HG02840 (cell line): Measurements from ENCODE around the gene RAB32.

ENCODE experiments used
- ATAC-seq: cut with Tn5 transposase; IDR thresholded peaks from one replicate; pipeline ENCODE4 v1.9.1; 2021; ENCODE audit warnings: mild to moderate bottlenecking, moderate library complexity, moderate number of reproducible peaks; ENCODE audit not compliant: unreplicated experiment, low FRiP score

The RAB32 gene

DNA sequence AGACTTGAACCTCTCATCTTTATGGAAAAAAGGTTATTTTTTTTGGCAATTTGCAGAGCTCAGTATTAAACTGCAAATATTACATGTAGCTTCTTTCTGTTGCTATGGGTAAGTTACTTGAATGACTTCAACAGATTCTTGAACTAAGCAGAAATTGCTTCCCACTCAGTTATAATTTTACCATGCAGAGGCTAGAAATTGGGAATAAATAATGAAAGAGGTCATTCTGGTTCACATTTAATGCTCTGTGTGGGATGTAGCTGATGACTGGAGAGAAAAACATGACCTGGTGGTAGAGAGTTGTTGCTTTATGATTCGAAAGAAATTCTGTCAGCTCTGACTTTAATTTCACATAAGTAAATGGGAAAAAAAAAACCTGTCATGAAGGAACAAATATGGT is 38.3 kb downstream of the RAB32 start:
- ATAC-seq = no peak

DNA sequence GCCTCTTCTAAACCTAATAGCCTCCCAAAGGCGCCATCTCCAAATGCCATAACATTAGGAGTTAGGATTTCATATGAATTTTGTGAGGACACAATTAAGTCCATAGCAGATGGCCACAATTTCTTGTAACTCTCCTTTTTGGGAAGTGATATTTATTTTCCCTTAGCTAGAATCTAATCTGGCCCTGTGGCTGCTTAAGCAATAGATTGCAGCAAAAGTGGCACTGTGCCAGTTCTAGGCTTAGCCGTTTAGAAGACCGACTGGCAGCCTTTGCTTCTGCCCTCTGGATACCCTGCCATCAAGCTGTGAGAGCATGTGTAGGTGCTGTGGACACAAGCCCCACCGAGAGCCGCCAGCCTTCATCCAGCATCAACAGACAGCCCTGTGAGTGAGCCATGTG is 39.2 kb downstream of the RAB32 start:
- no peak for ATAC-seq

DNA sequence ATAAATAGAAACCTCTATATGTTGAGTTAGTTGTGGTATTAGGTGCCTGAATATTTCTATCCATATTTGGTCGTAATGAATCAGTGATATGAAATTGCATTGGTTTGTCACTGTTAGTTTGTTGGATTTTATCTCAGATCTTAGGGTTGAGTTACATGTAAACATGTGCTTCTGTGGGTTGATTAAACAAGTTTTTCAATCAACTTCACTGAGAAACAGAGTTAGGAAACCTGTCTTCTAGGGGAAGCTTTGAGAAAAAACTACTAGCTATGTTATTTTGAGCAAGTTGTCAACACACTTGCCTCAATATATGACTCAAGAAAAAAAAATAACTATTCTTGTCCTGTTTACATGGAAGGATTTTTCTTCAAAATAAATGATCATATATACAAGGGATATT is 40.3 kb downstream of the RAB32 start:
- ATAC-seq = no peak

DNA sequence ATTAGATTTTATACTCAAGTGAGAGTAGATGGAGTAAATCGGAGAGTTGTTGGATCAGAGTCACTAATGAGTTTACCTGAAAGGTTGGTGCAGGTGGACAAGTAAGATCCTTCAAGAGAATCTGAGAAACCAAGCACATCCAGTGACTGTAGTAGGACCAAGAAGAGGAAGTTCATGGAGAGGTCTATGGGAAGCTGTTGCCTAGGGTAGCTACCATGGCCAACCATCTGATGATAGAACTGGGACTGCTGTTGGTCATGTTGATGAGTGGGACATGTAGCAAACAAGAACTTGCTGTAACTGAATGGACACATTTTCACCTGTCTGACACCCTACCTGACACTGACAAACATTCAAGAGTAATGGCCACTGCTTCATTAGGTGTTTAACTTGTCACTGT is 43.8 kb downstream of the RAB32 start:
- ATAC-seq = no peak

DNA sequence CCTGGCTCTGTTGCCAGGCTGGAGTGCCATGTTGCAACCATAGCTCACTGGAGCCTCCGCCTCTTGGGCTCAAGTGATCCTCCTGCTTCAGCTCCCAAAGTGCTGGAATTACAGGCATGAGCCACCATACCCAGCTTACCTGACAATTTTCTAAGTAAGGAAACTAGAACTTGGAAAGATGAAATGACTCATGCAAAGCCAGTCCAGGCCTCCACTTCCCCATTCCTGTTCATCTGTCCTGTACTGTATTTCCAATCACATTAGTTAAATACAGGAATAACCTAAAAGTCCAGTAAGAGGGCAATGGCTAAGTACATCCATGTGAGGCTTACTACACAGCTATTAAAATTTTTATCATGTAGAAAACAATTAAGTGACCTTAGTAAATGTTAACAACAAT is 46.9 kb downstream of the RAB32 start:
- no peak for ATAC-seq

DNA sequence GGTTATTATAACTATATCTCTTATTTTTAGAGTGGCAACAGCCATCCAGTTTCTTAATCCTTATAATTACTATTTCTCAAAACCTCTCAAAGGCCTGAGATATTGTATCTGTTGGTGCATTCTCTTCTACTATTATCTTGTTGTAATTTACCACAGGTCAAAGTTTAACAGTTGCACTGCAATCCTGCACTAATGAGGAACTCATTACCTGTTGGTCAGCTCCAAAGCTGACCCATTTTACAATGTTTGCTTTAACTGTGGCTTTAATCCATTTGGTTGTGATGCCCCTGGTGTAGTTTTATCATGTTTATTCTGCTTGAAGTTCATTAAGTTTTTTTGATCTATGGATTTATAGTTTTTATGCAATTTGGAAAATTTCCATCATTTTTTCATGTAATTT is 48.8 kb downstream of the RAB32 start:
- no peak for ATAC-seq

DNA sequence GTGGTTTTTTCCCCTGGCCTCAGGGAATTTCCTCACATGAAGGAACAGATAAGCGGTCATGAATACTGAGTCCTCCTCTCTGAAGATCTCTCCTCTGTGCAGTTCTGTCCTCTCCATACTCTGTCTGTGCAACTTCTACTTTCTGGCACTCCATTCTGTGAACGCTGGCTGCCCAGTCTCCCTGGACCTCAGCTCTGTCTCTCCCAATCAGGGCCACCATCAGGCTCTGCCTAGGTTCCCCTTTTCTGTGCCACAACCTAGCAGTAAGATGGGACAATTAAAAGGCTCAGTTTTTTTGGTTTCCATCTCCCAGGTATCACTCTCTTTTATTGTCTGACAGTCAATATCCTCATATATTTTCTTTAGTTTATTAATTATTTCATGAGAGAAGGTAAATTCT is 50.4 kb downstream of the RAB32 start:
- ATAC-seq = no peak

DNA sequence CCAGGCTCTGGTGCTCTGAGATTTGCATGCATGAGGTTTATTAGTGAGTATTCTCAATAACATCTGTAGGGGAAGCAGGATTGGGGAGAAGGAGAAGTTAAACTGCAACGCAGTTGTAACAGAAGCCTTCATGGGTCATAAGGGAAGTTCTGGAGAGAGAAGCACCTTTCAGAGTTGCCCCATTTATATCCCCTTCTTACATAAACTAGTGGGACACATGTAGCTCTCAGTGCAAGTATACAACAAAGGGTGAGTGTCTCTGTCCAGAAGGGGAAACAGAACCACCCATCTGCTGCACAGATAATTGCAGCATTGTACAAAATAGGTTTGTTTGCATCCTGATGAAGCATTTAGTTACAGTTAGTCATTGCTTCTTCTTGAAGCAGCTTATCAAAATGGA is 50.9 kb downstream of the RAB32 start:
- ATAC-seq = no peak

DNA sequence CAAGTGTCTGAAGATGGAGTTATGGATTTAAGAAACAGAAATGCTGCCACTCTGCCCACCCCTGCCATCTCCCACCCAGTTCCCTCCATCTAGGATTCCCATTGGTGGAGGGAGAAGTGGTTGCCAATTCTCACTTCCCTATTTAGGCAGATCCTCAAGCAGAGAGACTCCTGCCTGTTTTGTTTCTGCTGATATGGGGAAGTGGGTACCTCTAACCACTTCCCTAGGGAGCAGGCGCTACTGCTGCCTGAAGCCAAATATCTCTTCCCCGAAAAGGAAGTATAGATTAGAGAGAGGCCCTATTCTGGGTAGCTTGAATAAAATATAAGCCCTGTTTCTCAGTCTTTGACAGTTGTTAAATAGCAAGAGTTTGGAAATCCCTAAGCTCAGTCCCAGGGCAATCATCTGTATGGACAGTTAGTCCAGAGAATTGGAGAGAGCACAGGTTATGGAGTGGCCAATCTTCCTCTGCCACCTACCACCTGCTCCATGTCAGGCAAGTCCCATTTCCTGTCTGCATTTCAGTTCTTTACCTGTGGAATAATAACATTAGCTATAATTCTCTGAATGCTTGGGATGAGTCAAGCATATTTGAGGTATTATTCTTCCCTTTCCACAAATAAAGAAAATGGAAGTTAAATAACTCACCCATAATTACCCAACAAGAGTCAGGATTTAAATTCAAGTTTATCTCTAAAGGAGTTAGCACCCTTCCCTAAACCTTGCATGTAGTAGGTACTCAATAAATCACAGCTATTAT is 52.5 kb downstream of the RAB32 start:
- no peak for ATAC-seq

DNA sequence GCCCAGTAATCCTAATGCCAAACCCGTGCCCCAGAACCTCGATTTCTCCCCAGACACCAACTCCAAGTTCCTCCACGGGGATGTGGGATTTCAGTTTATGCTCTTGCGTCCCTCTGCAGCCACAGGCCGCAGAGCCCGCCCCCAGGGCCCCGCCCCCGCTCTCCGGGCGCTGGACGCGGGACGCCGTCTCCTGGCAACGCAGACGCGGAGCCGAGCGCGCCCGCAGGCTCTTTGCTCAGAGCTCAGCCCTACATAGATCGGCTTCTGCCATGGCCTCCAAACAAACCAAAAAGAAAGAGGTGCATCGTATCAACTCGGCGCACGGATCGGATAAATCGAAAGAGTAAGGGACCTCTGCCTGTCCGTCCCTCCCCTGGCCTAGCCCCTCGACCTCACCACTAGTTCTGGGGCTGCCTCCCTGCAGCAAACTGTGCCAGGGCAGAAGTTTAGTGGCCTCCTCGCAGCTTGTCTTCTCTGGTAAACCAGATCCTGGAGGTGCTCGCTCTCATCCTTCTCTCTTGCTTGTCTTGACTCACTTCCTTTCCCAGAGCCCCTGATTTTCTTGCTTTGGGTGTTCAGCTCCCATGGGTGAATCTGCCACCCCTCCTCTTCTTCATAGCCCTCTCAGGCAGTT is 55.3 kb downstream of the RAB32 start, which contains the start of gene ADGB:
TSS of gene ADGB (plus strand) at position 201 of the 634 bp plus-strand sequence. CDS start at position 270, 69 bp downstream.
- ATAC-seq = no peak

DNA sequence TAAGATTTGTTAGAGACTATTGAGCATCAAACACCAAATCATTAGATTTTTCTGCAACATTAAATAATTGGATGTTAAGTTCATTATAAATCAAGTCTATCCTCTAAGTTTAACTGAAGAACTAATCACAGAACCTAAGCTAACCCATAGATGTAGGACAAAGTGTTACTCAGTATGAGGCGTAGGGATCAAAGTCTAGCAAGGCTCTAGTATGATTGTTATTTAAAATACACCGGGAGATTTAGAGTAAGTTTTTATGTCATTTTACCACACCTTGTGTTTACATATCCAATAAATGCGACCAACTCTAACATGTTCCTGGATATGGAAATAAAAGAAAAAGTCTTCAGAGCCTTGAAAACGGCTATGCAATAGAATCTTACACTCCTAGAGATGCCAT is 57.7 kb downstream of the RAB32 start:
- no peak for ATAC-seq

DNA sequence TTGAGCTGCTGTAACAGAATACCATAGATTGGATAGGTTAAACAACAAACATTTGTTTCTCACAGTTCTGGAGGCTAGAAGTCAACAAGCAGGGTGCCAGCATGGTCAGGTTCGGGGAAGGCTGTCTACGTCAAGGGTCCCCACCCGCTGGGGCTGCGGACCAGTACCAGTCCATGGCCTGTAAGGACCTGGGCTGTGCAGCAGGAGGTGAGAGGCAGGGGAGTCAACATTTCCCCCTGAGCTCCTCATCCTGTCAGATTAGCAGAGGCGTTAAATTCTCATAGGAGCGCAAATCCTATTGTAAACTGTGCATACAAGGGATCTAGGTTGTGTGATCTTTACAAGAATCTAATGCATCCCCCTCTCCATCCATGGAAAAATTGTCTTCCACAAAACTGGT is 58.9 kb downstream of the RAB32 start:
- ATAC-seq = no peak
